OCI-LY7 (cell line): Measurements from ENCODE around the gene ANO10. TPM values are rescaled to one million over a fixed set of nuclear protein-coding genes. Genes with fewer than 3 reads are reported as not detected.

Experiments used
- BruUV-seq: library from RNA; stranded (reverse); fragments of 400-500 nt; replicated peaks from 2 replicates; lab custom pipeline; 2021; lab: Mats Ljungman, UMichigan
- CTCF ChIA-PET: fragments of 300-600 bp; sonication (Branson Sonifier 250); formaldehyde crosslinking; loops from one replicate; lab custom pipeline; 2022; ENCODE audit warnings: antibody characterized with exemption; ENCODE audit not compliant: unreplicated experiment; lab: Charles Lee
- POLR2A ChIA-PET: fragments of 300-600 bp; sonication (Branson Sonifier 250); formaldehyde crosslinking; loops from one replicate; lab custom pipeline; 2022; ENCODE audit warnings: antibody characterized with exemption; lab: Charles Lee
- DNase-seq: peaks from one replicate; pipeline ENCODE4 v3.0.0-alpha.2; 2015; ENCODE audit warnings: low spot score
- H2AFZ ChIP-seq: fragments of 200-600 bp; sonication (generic), shearing (Covaris generic); 2 replicates; pipeline ENCODE4 v1.6.1; 2014; ENCODE audit warnings: mild to moderate bottlenecking, antibody characterized with exemption, low read length, moderate library complexity
- H3K27ac ChIP-seq: fragments of 200-600 bp; sonication (generic); 2 replicates; pipeline ENCODE4 v1.5.1; 2014; ENCODE audit warnings: mixed run types, low read depth, mild to moderate bottlenecking, moderate library complexity, low read length, inconsistent platforms; ENCODE audit not compliant: poor library complexity, severe bottlenecking
- H3K36me3 ChIP-seq: fragments of 200-600 bp; sonication (generic); 2 replicates; pipeline ENCODE4 v1.6.1; 2014; ENCODE audit warnings: mild to moderate bottlenecking, antibody characterized with exemption, low read length, moderate library complexity, mixed read lengths; ENCODE audit not compliant: insufficient read depth
- H3K4me1 ChIP-seq: fragments of 200-600 bp; sonication (generic); 2 replicates; pipeline ENCODE4 v1.5.1; 2014; ENCODE audit warnings: mild to moderate bottlenecking, low read length; ENCODE audit not compliant: insufficient read depth, poor library complexity, severe bottlenecking
- H3K4me2 ChIP-seq: fragments of 200-600 bp; sonication (generic); 2 replicates; pipeline ENCODE4 v1.6.1; 2014; ENCODE audit warnings: mild to moderate bottlenecking, low read length
- H3K4me3 ChIP-seq: fragments of 200-600 bp; sonication (generic); 2 replicates; pipeline ENCODE4 v1.5.1; 2014; ENCODE audit warnings: mild to moderate bottlenecking, low read depth, low read length; ENCODE audit not compliant: poor library complexity, severe bottlenecking
- H3K79me2 ChIP-seq: fragments of 200-600 bp; sonication (generic); 2 replicates; pipeline ENCODE4 v1.6.1; 2016; ENCODE audit warnings: low read depth, mild to moderate bottlenecking, low read length, moderate library complexity, mixed read lengths; ENCODE audit not compliant: insufficient read depth
- H3K9me2 ChIP-seq: fragments of 200-600 bp; sonication (generic); 2 replicates; pipeline ENCODE4 v1.6.1; 2016; ENCODE audit warnings: mild to moderate bottlenecking, low read length, mixed read lengths; ENCODE audit not compliant: insufficient read depth
- H3K9me3 ChIP-seq: fragments of 200-600 bp; sonication (generic); 2 replicates; pipeline ENCODE4 v1.6.1; 2014; ENCODE audit warnings: mild to moderate bottlenecking, mixed run types, low read length, mixed read lengths
- H4K20me1 ChIP-seq: fragments of 200-600 bp; sonication (generic); 2 replicates; pipeline ENCODE4 v1.6.1; 2014; ENCODE audit warnings: mild to moderate bottlenecking, antibody characterized with exemption, low read length, moderate library complexity, mixed read lengths; ENCODE audit not compliant: insufficient read depth
- CTCF ChIP-seq: fragments of 200-600 bp; sonication (generic); conservative IDR thresholded peaks from 2 replicates; pipeline ENCODE4 v1.5.1; 2014; ENCODE audit warnings: mild to moderate bottlenecking, antibody characterized with exemption, low read length, moderate library complexity, mixed read lengths
- EZH2phosphoT487 ChIP-seq: fragments of 200-600 bp; sonication (generic); IDR thresholded peaks from 2 replicates; pipeline ENCODE4 v1.6.1; 2018; ENCODE audit warnings: low read depth, borderline replicate concordance, mild to moderate bottlenecking, mixed run types, antibody characterized with exemption, low read length, moderate library complexity, mixed read lengths
- intact Hi-C: fragments of 100-400 bp; cut with micrococcal nuclease; formaldehyde crosslinking; loops from one replicate; pipeline ENCODE4 v1.10.0; 2022; ENCODE audit not compliant: unreplicated experiment
- total RNA-seq, 2 experiments: library from RNA; depleted of rRNA in 1 of 2; stranded (reverse); fragments of >200 nt in 1 of 2; shearing (Covaris generic) in 1 of 2; gene quantifications; 2 replicates each; pipeline ENCODE4 v1.2.3, GENCODE V29; 2014 to 2022

Gene ANO10
- total RNA-seq, 2 experiments from 2014 or later: 2.2 to 5.8 TPM

GRCh38 chr3:43445820-43446219 is 176.0 kb downstream of the ANO10 start:
- TF ChIP-seq EZH2phosphoT487 (no peak), CTCF (no peak)
- Histone ChIP-seq H2AFZ (no peak overlapping the region), H3K9me2 (no peaks in the 10 kb centered on the region), H3K4me1 (no peaks in the 10 kb centered on the region), H3K27ac (no peak overlapping the region), H3K79me2 (no peaks in the 10 kb centered on the region), H3K9me3 (no peaks in the 10 kb centered on the region), H3K4me2 (no peak overlapping the region), H3K36me3 (no peaks in the 10 kb centered on the region), H3K4me3 (no peak overlapping the region), H4K20me1 (no peaks in the 10 kb centered on the region)
- ChIA-PET POLR2A (no interaction called here), CTCF (no interaction called here)
- DNase-seq: no peak
- no TSS peak for BruUV-seq
- intact Hi-C loops: loop anchor here (10.0 kb wide), 1 partner anchor 59 kb away; no protein-coding TSS in a partner anchor

GRCh38 chr3:43442872-43443395 is 178.9 kb downstream of the ANO10 start:
- H3K79me2 ChIP-seq: no peaks in the 10 kb centered on the region
- CTCF ChIA-PET: no interaction called here
- POLR2A ChIA-PET: no interaction called here
- no peaks in the 10 kb centered on the region for H3K4me1 ChIP-seq
- TF ChIP-seq EZH2phosphoT487 (no peak), CTCF (no peak)
- no peaks in the 10 kb centered on the region for H4K20me1 ChIP-seq
- no peak overlapping the region for H2AFZ ChIP-seq
- no peak overlapping the region for H3K4me2 ChIP-seq
- intact Hi-C loops: loop anchor here (10.0 kb wide), 1 partner anchor 62 kb away; no protein-coding TSS in a partner anchor
- H3K9me2 ChIP-seq: no peaks in the 10 kb centered on the region
- H3K4me3 ChIP-seq: no peak overlapping the region
- no TSS peak for BruUV-seq
- H3K36me3 ChIP-seq: no peaks in the 10 kb centered on the region
- H3K27ac ChIP-seq: no peak overlapping the region
- no peak for DNase-seq
- no peaks in the 10 kb centered on the region for H3K9me3 ChIP-seq

- no peak for TF ChIP-seq EZH2phosphoT487
- TF ChIP-seq CTCF: no peak
- POLR2A ChIA-PET: interaction anchor here (0.6 to 0.7 kb wide), 2 partner anchors 12 to 410 kb away, joined by 3 read pairs; no protein-coding TSS in a partner anchor
- BruUV-seq: no TSS peak
- no peak overlapping the region for H3K4me2 ChIP-seq
- no peaks in the 10 kb centered on the region for H3K9me3 ChIP-seq
- no peaks in the 10 kb centered on the region for H3K9me2 ChIP-seq
- intact Hi-C loops: no loop called here
- no peak overlapping the region for H2AFZ ChIP-seq
- CTCF ChIA-PET: no interaction called here
- H3K4me3 ChIP-seq: no peak overlapping the region
- DNase-seq: no peak
- H3K4me1 ChIP-seq: no peaks in the 10 kb centered on the region
- H3K27ac ChIP-seq: no peak overlapping the region
- no peaks in the 10 kb centered on the region for H3K36me3 ChIP-seq
- no peaks in the 10 kb centered on the region for H4K20me1 ChIP-seq
- H3K79me2 ChIP-seq: no peaks in the 10 kb centered on the region
Observed at GRCh38 chr3:43436507-43437140, 185.2 kb downstream of the ANO10 start.
